HG03469 (cell line): Measurements from ENCODE around the gene SH3BGRL2.
"Not testable (repeated sequence)": the region's sequence is repeated elsewhere in the genome, so short reads cannot be mapped to it uniquely, and the experiment has no call there.

Source experiments
- ATAC-seq: cut with Tn5 transposase; IDR thresholded peaks from one replicate; pipeline ENCODE4 v1.9.1; 2021; ENCODE audit warnings: mild to moderate bottlenecking, moderate library complexity, moderate number of reproducible peaks; ENCODE audit not compliant: unreplicated experiment

SH3BGRL2 gene

DNA sequence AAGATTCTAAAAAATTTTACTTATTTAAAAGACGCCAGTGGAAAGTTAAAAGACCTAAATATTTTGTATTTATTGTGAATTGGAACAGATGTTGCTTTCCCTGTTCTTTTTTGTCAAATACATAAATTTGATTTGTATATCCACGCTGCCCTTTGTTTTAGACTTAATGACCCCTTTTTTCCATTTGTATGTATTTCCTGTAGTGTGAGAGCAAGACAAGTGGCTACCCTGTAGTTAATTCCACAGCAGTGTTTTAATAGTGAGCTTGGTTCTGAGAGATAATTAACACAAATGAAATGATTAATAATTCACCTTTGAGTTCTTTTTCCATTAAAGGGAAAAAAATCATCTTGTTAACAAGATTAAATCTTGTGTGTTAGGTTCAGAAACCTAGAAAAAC, 16.6 kb downstream of the SH3BGRL2 start:
- no peak for ATAC-seq

DNA sequence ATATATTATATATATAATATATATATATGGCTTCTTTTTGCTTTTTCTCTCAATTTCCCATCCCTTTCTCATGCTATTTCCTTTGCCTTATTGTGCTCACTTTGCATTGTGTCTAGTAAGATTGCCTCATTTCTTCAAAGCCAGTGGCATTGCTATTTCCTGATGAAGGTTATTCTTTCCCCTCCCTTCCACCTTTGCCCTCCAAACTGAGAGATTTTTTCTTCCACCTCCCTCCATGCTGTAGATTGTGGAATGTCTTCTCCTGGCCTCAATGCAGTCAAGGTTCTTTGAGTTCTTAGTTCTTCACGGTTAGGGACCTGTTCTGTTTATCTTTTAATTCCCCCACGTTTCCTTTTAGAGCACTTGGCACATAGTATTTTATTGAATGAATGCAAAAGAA, 17.2 kb downstream of the SH3BGRL2 start:
- ATAC-seq, result no peak

DNA sequence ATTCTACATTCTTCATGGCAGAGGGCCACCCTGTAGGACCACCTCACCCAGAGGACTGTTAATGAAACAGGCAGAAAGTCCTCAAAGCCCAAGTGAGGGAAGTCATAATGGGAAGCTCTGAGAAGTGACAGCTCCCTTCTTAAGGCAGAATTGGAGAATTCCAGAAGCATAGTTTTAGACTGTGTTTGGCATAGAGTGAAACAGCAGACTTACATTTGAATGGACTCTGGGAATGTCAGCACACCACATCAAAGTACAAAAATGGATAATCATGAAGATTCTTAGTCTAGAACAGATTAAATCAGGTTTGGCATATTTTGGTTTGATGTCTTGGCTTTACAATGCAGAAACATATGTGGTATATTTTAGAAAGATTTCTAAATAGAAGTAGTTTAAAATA, 17.9 kb downstream of the SH3BGRL2 start:
- ATAC-seq, result no peak

DNA sequence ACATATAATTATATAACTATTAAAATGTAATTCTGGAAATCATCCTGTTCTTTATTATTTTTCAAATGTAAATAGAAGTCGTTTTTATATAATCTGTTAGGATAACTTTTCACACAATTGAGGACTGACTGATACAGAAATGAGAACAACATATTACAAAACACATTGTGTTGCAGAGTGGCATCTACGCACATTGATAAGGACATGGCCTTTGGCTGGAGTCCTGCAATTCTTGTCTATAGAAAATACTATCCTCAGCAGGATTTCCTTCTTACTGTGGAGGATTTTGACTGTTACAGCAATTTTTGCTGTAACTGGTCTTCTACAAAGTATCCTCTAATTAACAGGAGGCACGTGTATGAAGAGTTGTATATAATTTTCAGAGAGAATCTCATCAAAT, 19.8 kb downstream of the SH3BGRL2 start:
- no peak for ATAC-seq

DNA sequence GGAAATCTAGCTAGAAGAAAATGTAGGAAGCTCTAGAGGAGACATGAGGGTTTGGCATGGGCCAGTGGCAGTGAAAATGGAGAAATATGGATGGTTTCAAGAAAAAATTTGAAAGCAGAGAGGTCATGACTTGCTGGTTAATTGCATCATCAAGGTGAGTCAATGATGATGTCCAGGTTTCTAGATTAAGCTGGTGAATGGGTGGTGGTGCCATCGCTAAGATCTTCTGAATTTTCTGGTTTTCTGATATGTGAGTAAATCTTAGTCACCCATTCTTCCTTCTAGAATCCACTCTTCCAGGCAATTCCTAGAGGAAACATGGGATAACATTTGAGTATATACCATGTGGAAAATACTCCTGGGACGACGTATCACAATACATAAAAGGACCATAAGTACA, 25.0 kb downstream of the SH3BGRL2 start:
- ATAC-seq, result no peak

DNA sequence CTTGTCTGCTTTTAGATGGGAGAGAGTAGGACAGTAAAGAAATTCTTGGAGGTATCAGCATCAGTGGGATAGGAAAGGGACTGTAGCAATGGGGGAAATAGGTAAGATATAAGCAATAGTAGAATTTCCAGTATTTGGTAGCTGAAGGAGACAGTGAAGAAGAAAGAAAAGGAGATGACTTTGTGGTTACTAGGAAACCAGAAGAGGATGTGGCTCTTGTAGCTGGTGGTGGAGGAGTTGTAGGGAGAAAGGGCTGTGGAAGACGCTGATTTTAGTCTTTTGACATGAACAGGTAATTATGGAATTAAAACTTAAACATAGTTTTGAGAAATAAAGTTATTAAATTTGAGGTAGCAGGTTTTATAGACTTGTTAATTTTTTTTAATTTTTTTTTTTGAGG, 26.1 kb downstream of the SH3BGRL2 start:
- ATAC-seq, result no peak

DNA sequence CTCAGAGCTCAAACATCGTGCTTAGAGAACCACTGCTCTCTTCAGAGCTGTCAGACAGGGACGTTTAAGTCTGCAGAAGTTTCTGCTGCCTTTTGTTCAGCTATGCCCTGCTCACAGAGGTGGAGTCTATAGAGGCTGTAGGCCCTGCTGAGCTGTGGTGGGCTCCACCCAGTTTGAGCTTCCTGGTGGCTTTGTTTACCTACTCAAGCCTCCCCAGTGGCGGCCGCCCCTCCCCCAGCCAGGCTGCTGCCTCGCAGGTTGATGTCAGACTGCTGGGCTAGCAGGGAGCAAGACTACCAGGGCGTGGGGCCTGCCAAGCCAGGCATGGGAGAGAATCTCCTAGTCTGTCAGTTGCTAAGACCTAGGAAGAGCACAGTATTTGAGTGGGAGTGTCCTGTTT, 32.5 kb downstream of the SH3BGRL2 start:
- not testable (repeated sequence) for ATAC-seq

DNA sequence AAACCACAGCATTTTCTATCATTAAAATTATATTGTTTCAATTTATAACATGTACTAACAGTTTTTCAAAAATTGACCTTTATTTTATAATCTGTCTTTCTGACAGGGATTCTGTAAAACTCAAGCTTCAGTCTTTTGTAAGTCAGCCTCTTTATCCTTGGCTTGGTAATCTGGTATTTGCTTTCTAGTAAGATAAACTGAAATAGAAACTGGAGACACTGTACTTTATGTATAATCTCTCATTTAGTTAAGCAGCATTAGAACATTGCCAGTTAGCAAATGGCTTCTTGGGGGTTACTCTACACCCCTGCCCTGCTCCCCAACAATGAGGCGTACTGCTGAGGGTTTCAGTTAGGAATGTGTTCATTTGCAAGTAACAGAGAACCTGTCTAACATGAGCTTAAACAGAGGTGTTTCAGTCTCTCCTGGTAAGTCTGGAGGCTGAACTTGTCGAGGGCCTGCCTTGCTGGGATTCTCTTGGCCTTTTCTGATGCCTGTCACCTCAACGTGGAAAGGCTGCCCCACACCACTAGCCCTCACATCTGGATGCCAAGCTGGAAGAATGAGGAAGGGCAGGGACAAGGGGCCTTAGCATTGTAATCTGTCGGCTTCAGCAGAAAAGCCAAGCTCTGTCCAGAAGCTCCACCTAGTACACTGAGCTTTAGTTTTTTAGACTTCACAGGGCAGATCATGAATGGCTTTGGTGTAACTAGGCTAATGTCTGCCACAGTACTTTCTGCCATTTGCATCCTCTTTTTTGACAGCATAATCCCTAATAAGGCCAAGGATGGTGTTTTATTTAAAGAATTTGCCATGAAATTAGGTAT, 34.8 kb downstream of the SH3BGRL2 start:
- ATAC-seq, result no peak

DNA sequence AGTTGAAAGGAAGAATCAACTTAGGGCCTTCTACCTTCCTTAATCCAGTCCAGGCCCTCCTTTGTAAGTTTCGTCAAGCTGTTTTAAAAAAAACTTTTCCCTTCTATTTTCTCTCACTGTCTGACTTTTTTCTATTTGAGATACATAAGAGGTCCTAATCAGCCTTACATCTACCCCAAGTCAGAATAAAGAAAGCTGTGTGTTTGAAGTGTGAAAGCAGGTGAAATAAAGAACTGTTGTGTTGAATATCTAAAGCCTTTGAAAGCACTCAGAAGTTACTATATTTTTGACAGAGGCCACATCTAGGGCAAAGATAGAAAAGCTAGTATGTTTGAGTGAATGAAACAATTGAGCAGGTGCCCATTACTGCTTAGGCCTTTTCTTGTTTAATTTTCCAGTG, 35.5 kb downstream of the SH3BGRL2 start:
- no peak for ATAC-seq

DNA sequence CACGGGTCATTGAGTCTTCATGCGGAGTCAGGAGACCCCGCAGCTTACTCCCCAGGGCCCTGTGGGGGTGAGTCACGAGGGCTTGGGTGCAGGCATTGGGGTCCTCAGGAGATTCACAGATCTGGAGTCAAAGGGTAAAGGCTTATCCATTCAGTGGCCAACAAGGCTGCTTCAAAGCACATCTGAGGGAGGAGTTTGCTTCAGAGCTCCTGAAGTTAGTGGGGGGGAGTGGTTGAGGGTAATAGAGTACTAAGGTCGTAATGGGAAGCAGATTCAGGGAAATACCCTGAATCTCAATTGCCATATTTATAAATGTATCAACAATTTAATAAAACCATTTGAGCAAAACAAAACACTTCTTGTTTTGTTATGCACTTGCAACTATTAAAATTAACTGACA, 37.3 kb downstream of the SH3BGRL2 start:
- no peak for ATAC-seq

DNA sequence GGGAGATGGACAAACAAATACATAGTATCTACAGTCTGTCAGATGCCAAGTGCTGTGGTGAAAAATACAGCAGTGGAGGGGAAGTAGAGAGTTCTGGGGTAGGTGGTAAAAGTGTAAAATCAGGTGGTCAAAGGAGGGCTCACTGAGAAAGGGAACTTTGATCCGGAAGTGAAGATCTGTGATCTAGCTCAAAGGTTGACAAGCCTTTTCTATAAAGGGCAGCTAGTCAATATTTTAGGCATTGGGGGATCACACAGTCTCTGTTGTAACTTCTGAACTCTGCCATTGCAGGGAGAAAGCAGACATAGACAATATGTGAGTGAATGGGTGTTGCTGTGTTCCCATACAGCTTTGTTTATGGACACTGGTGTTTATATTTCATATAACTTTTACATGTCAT, 38.6 kb downstream of the SH3BGRL2 start:
- ATAC-seq, result no peak

DNA sequence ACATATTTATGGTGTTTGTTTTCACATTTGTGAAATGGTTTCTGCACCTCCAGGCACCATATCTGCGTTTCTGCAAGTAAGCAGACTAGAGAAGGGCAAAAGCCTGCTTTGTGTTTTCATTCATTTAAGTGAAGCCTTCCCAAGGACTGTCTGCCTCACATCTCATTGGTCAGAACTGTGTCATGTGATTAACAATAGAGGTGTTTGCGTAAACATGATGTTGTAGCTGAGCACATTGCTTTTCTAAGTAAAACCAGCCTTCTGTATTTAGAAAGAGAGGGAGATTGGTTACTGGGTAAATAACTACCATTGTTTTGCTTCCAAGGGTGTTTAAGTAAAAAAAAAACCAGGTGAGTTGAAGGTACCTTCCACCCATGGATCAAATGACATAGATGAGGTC, 39.7 kb downstream of the SH3BGRL2 start:
- no peak for ATAC-seq

DNA sequence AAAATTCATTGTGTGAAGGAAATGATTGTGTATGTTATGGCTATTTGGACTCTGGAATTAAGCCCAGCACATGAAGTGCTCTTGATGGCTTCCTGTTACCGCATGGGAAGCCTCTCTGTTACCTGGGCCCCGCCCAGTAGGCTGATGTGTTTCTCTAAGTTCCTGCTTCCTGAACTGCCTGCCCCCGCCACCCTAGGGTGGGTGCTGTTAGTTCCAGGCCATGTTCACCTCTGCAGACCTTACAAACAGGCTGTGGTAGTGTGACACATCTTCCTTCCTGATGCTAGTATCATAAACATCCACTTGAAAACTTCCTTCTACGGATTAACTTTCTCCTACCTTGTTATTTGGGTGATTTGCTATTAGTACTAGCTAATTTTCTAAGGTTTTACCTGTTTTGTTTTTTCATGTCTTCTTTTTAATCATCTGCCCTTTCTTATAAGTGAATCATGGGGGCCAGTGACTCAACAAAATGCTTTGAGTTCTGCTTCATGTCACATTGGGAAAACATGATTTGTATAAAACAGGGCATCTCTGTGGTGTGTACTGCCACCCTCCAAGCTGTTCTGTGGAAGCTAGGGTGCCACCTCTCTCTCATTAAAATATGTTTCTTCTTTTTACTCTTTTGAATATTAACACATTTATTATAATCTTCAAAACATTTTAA, 40.6 kb downstream of the SH3BGRL2 start:
- peak; percentile 54 for ATAC-seq

DNA sequence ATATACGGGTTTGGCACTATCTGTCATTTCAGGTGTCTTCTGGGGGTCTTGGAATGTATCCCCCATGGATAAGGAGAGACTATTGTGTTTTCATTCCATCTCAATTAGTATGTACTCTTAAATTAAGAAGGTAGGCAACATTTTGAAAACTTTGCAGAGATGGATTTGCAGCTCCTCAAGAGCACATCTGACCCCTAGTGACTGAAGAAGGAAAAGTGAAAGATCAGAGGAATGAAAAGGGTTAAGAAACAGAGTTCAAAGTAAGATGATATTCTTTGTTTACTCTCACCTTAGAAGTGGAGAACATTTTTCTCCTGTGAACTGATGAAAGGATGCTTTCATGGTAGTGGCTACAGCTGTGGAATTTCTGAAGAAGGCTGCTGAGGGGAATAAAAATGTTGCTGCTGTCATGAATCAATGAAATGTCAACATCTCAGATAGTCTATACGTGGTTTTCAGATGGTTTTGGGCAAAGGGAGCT, 41.5 kb downstream of the SH3BGRL2 start:
- no peak for ATAC-seq

DNA sequence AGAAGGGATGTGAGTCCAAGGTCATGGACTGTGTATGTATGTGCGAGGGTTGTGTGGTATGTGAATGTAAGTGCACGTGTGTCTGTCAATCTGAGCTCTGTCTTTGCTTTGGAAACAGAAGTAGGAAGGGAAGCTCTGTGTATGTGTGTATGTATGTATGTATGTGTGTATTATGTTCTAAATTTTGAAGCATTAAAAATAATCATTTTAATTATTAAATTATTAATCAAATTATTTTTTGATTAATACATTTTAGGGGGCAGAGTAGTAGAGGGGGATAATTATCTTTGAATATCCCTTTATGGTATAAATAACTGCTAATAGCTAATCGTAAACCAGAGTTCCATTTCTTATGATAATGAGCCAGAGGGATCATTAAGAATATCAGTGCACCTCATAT, 42.8 kb downstream of the SH3BGRL2 start:
- no peak for ATAC-seq

DNA sequence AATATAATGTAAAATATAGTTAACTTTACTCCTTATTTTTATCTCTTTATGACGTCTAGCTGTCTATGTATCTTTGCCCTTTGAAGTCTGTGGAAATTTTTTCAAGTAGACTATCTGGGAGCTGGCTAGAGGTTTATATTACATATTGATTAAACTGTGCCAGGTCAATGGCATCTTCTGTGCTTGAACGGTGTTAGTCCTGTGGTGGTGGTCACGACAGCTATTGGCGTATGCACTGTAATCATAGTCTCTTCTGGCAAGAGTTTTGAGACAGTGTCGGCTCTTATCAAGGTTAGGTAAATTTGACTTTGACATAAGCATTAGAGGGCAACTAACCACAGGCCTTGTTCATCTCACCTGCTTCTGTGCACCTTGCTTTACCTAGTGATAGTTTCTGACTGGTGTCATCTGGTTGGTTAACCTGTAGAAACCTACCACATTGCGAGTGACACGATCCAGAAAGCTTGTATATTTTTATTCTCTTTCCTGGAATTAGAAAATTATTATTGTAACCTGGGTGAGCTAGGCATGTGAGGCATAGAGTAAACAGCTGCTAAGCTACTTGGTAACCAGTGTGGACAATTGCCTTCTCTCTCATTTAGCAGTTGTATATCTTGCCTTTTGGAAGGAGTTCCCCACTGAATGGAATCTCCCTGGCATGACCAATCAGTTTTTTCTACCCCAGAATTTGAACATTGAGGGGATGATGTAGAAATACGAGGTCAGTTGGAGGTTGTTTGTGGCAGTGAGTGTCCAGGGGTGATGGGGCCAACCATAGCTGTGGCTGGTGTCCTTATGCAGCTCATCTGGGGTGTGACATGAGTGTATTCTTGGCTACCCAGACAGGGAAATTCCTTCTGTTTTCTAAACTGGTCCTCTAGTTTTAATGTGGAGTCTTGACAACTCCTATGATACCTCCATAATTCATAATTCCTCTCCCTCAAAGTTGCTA, 45.9 kb downstream of the SH3BGRL2 start:
- no peak for ATAC-seq

DNA sequence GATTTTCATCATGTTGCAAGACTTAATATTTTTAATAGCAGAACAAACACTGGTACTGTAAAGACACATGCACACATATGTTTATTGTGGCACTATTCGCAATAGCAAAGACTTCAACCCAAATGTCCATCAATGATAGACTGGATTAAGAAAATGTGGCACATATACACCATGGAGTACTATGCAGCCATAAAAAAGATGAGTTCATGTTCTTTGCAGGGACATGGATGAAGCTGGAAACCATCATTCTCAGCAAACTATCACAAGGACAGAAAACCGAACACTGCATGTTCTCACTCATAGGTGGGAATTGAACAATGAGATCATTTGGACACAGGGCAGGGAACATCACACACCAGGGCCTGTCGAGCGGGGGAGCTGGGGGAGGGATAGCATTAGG, 51.6 kb downstream of the SH3BGRL2 start:
- not testable (repeated sequence) for ATAC-seq

DNA sequence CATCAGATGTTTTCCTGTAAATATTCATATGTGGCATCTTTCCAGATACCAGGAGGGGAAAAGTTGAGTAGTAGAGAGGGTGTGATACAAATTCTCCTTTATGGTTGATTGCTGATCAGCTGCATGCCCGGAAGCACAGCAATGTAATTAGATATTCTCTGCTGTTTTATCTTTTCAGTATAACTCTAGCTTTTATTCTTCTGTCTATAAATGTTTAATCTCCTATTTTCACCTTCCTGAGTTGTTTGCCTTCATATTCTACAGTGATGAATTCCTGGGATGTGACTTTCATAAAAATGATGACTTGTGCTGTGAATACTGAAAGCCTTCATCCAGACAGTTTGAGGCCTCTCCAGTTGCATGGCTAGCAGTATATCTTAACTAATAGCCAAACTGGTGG, 53.7 kb downstream of the SH3BGRL2 start:
- ATAC-seq, result no peak

DNA sequence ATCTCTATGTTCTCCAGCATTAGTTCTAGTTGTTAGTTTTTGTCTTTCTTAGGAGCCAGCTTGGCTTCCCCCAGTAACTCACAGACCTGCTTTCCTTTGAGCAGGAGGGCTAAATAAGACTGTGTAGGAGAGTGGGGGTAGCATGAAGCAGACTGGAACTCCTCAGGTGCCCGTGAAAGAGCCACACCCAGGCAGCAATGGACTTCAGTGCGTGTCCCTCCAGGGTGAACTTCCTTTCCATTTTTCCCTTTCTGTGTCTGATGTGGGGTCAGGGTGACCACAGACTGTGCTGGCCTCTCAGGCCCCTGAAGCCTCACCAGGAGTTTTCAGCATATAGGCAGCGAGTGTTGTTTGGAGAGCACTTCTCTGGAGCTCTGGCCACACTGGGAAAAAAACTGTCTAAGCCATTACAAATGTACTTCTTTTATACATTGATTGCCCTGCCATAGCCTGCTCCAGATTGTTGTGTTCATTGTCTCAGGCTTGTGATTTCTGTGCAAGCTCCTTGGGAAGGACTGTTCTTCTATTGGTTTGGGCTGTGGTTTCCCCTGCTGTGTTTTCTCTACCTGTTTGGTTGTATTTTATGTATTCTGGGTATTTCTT, 55.7 kb downstream of the SH3BGRL2 start:
- ATAC-seq, result no peak

DNA sequence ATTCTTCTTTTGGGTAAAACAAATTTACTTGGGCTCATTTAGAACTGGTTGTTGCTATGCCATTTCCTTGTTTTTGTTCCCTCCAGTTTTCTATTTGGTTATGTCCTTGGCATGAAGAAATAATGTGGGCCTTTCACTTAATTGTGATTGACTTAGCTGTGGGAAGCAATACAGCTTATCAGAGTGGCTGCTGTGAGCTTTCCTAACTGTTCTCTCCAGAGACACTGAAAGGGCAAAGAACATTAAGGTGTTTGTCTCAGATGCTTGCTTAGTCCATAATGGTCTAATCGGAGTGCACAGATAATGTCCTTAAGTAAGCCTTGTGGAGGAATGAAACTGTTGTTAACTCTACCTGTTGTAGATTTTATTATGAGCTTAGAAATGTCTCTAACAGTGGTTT, 56.6 kb downstream of the SH3BGRL2 start:
- no peak for ATAC-seq

DNA sequence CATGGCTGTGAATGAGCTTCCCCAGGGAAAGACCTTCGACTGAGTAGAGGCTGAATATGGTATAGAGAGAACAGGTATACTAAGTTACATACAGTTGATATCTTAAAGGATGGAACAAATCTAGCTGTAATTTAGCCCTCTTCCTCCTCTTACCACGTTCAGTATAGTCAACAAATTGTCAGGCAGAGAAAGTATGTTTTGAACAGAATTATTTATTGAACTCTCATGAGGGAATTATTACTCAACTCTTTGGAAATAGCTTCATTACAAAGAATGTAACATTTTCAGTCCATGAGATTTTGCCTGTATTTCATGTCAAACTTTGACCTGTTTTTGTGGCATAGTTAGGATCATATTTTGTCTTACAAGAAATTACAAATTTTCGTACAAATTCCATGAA, 63.0 kb downstream of the SH3BGRL2 start:
- ATAC-seq, result no peak
